HCT116 (cell line): ENCODE results near the gene SP3. TPM values are rescaled to one million over a fixed set of nuclear protein-coding genes. Genes with fewer than 3 reads are reported as not detected.

Experiments used
- ATAC-seq: fragments of 200-7000 bp; cut with Tn5 transposase; 2 replicates; pipeline ENCODE4 v1.9.1; 2020; ENCODE audit warnings: mild to moderate bottlenecking, moderate library complexity
- BruUV-seq: library from RNA; stranded (reverse); fragments of 400-500 nt; replicated peaks from 2 replicates; lab custom pipeline; 2021; lab: Mats Ljungman, UMichigan
- CTCF ChIA-PET: fragments of 300-600 bp; sonication (Branson Sonifier 250); formaldehyde crosslinking; loops from one replicate; lab custom pipeline; 2021; ENCODE audit warnings: antibody characterized with exemption; lab: Charles Lee
- POLR2A ChIA-PET: fragments of 300-600, 350-600 bp; sonication (Branson Sonifier 250); formaldehyde crosslinking; loops from one replicate; lab custom pipeline; 2021; ENCODE audit warnings: antibody characterized with exemption; lab: Charles Lee
- RAD21 ChIA-PET, 2 experiments: fragments of 300-600 bp; sonication (Branson Sonifier 250); formaldehyde crosslinking; loops; one replicate each; lab custom pipeline; 2023; ENCODE audit warnings: low total read pairs in 2 of 2; ENCODE audit not compliant: uncharacterized antibody in 2 of 2, unreplicated experiment in 2 of 2, low non-redundant PET in 1 of 2; lab: Charles Lee
- DNase-seq: peaks from one replicate; pipeline ENCODE4 v3.0.0-alpha.2; 2010; ENCODE audit warnings: low read depth, low spot score
- H2AFZ ChIP-seq: fragments of 200-600 bp; shearing (Covaris generic), sonication (generic); 2 replicates; pipeline ENCODE4 v1.6.1; 2017; ENCODE audit warnings: low read depth, mixed run types, mixed read lengths, antibody characterized with exemption, low read length; ENCODE audit not compliant: poor library complexity, severe bottlenecking
- H3K27ac ChIP-seq: 2 replicates; pipeline ENCODE4 v1.5.1; 2012; ENCODE audit warnings: low read depth, low read length
- H3K27me3 ChIP-seq: fragments of 200-600 bp; sonication (generic); 2 replicates; pipeline ENCODE4 v1.6.1; 2016; ENCODE audit warnings: mixed run types, low read length, mixed read lengths; ENCODE audit not compliant: insufficient read depth
- H3K36me3 ChIP-seq, 2 experiments: fragments of 200-500 bp in 1 of 2; fragments of 200-600 bp in 1 of 2; sonication (Bioruptor generic) in 1 of 2; sonication (generic) in 1 of 2; 2 replicates each; pipeline versions ENCODE4 v1.5.1 to v1.6.1; 2014 to 2016; ENCODE audit warnings: low read length in 2 of 2, inconsistent platforms in 1 of 2, mixed read lengths in 1 of 2, mixed run types in 1 of 2; ENCODE audit not compliant: insufficient read depth in 2 of 2, control insufficient read depth in 1 of 2
- H3K4me1 ChIP-seq, 2 experiments: fragments of 200-600 bp in 1 of 2; sonication (generic) in 1 of 2; 2 replicates each; pipeline versions ENCODE4 v1.5.1 to v1.6.1; 2012 to 2017; ENCODE audit warnings: low read length in 2 of 2, inconsistent platforms in 1 of 2, mild to moderate bottlenecking in 1 of 2, mixed read lengths in 1 of 2, mixed run types in 1 of 2, moderate library complexity in 1 of 2; ENCODE audit not compliant: insufficient read depth in 2 of 2, control insufficient read depth in 1 of 2
- H3K4me2 ChIP-seq: fragments of 200-600 bp; sonication (generic); 2 replicates; pipeline ENCODE4 v1.6.1; 2017; ENCODE audit warnings: mixed run types, low read length, mixed read lengths
- H3K4me3 ChIP-seq, 2 experiments: fragments of 200-600 bp in 1 of 2; sonication (generic) in 1 of 2; replicated peaks in 1 of 2; 2 replicates each; pipeline ENCODE4 v1.5.1; 2011 to 2016; ENCODE audit warnings: low read length in 2 of 2, control low read depth in 1 of 2, low read depth in 1 of 2, mild to moderate bottlenecking in 1 of 2, mixed read lengths in 1 of 2, mixed run types in 1 of 2
- H3K79me2 ChIP-seq: fragments of 200-600 bp; sonication (generic); 2 replicates; pipeline ENCODE4 v1.6.1; 2017; ENCODE audit warnings: mild to moderate bottlenecking, mixed run types, low read length, moderate library complexity, mixed read lengths; ENCODE audit not compliant: insufficient read depth
- H3K9ac ChIP-seq: fragments of 200-600 bp; sonication (generic); 2 replicates; pipeline ENCODE4 v1.6.1; 2016; ENCODE audit warnings: low read length, mixed read lengths
- H3K9me2 ChIP-seq: fragments of 200-600 bp; sonication (generic), shearing (Covaris generic); 2 replicates; pipeline ENCODE4 v1.6.1; 2017; ENCODE audit warnings: mixed run types, mild to moderate bottlenecking, moderate library complexity; ENCODE audit not compliant: insufficient read depth
- H3K9me3 ChIP-seq, 2 experiments: fragments of 200-500 bp in 1 of 2; fragments of 200-600 bp in 1 of 2; sonication (Bioruptor generic) in 1 of 2; sonication (generic) in 1 of 2; 2 replicates each; pipeline ENCODE4 v1.6.1; 2014 to 2017; ENCODE audit warnings: low read length in 2 of 2, mixed read lengths in 2 of 2, inconsistent platforms in 1 of 2, low read depth in 1 of 2, mild to moderate bottlenecking in 1 of 2, mixed run types in 1 of 2, moderate library complexity in 1 of 2; ENCODE audit not compliant: control insufficient read depth in 1 of 2, insufficient read depth in 1 of 2
- H4K20me1 ChIP-seq: fragments of 200-600 bp; sonication (generic), shearing (Covaris generic); 2 replicates; pipeline ENCODE4 v1.6.1; 2017; ENCODE audit warnings: mixed run types, mild to moderate bottlenecking, moderate library complexity; ENCODE audit not compliant: insufficient read depth
- CBX3 ChIP-seq: IDR thresholded peaks from 2 replicates; pipeline ENCODE4 v1.6.1; 2012; ENCODE audit warnings: low read depth
- CTCF ChIP-seq, 3 experiments: fragments of 200-600 bp in 1 of 3; sonication (generic) in 1 of 3; IDR thresholded peaks in 2 of 3; conservative IDR thresholded peaks in 1 of 3; 2 replicates each; pipeline ENCODE4 v1.5.1; 2012 to 2017; ENCODE audit warnings: low read depth in 2 of 3, low read length in 2 of 3, antibody characterized with exemption in 1 of 3, borderline replicate concordance in 1 of 3, control low read depth in 1 of 3, mild to moderate bottlenecking in 1 of 3, mixed read lengths in 1 of 3, mixed run types in 1 of 3, moderate library complexity in 1 of 3; ENCODE audit not compliant: insufficient read depth in 1 of 3
- EGR1 ChIP-seq: IDR thresholded peaks from 2 replicates; pipeline ENCODE4 v1.6.1; 2012; ENCODE audit warnings: low read depth
- ELF1 ChIP-seq: IDR thresholded peaks from 2 replicates; pipeline ENCODE4 v1.6.1; 2012; ENCODE audit warnings: low read depth, borderline replicate concordance
- EZH2phosphoT487 ChIP-seq: fragments of 200-600 bp; IDR thresholded peaks from 2 replicates; pipeline ENCODE4 v1.6.1; 2018; ENCODE audit warnings: antibody characterized with exemption, borderline replicate concordance
- JUND ChIP-seq: IDR thresholded peaks from 2 replicates; pipeline ENCODE4 v1.6.1; 2012
- POLR2A ChIP-seq: IDR thresholded peaks from 2 replicates; pipeline ENCODE4 v1.7.0; 2011; ENCODE audit warnings: borderline replicate concordance; ENCODE audit not compliant: insufficient read depth, insufficient read length; ENCODE audit errors: extremely low read depth
- POLR2AphosphoS5 ChIP-seq: IDR thresholded peaks from 2 replicates; pipeline ENCODE4 v1.6.1; 2011; ENCODE audit warnings: mild to moderate bottlenecking, low read depth, low read length, moderate library complexity
- RAD21 ChIP-seq: IDR thresholded peaks from 2 replicates; pipeline ENCODE4 v1.6.1; 2012; ENCODE audit warnings: low read depth, mild to moderate bottlenecking
- SIN3A ChIP-seq: IDR thresholded peaks from 2 replicates; pipeline ENCODE4 v1.6.1; 2012; ENCODE audit warnings: low read depth
- SRF ChIP-seq: IDR thresholded peaks from 2 replicates; pipeline ENCODE4 v1.6.1; 2012; ENCODE audit warnings: low read depth
- TCF7L2 ChIP-seq: IDR thresholded peaks from 2 replicates; pipeline ENCODE4 v1.7.0; 2011; ENCODE audit warnings: borderline replicate concordance, inconsistent platforms; ENCODE audit not compliant: insufficient read depth, insufficient read length; ENCODE audit errors: extremely low read depth
- YY1 ChIP-seq: IDR thresholded peaks from 2 replicates; pipeline ENCODE4 v1.6.1; 2011; ENCODE audit warnings: low read length, low read depth, moderate library complexity, mild to moderate bottlenecking; ENCODE audit not compliant: insufficient replicate concordance; ENCODE audit errors: extremely low read depth
- ZFX ChIP-seq: fragments of 450-650 bp; IDR thresholded peaks from 2 replicates; pipeline ENCODE4 v1.6.1; 2017
- intact Hi-C: fragments of 100-400 bp; cut with micrococcal nuclease; formaldehyde crosslinking; loops from 2 replicates; pipeline ENCODE4 v1.10.0; 2022
- total RNA-seq: library from RNA; stranded (reverse); gene quantifications from one replicate; pipeline ENCODE4 v1.2.1, GENCODE V29; 2021; ENCODE audit not compliant: unreplicated experiment
- TF ChIP-seq, protein P1 (sequence below): IDR thresholded peaks from 2 replicates; pipeline ENCODE4 v1.6.1; 2012

The SP3 gene
- total RNA-seq, 1 experiment from 2014 or later = 98.0 TPM

GRCh38 chr2:173924285-173924684, 40.9 kb downstream of the SP3 start:
- Histone ChIP-seq H3K27me3 (no peaks in the 10 kb centered on the region), H2AFZ (no peak overlapping the region), H3K9me3 (no peaks in the 10 kb centered on the region), H3K36me3 (peaks cover 0 to 5% of the 10 kb centered on the region in 2 experiments; a peak in 1 of 4 replicates), H3K9ac (no peak overlapping the region), H3K4me3 (no peak overlapping the region), H3K27ac (no peak overlapping the region), H4K20me1 (peaks cover 33% of the 10 kb centered on the region; the same call in 1 of the 2 replicates), H3K4me2 (no peak overlapping the region), H3K9me2 (no peaks in the 10 kb centered on the region), H3K79me2 (peaks cover 100% of the 10 kb centered on the region), H3K4me1 (no peaks in the 10 kb centered on the region)
- TF ChIP-seq SRF = no peak
- TF ChIP-seq, protein P1, sequence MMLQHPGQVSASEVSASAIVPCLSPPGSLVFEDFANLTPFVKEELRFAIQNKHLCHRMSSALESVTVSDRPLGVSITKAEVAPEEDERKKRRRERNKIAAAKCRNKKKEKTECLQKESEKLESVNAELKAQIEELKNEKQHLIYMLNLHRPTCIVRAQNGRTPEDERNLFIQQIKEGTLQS = no peak
- no peak for TF ChIP-seq CTCF (IDR thresholded peaks at IDR 0.05 in 2 of 3, conservative IDR thresholded peaks at IDR 0.05 in 1 of 3; ENCODE audit: borderline replicate concordance in 1 of 3, insufficient read depth in 1 of 3, low read depth in 2 of 3, low read length in 2 of 3)
- TF ChIP-seq EGR1 = no peak
- TF ChIP-seq POLR2A = no peak
- TF ChIP-seq ZFX = no peak
- TF ChIP-seq CBX3 = no peak
- TF ChIP-seq POLR2AphosphoS5 = no peak
- no peak for TF ChIP-seq SIN3A
- TF ChIP-seq RAD21 = no peak
- TF ChIP-seq ELF1 = no peak
- no peak for TF ChIP-seq TCF7L2
- TF ChIP-seq EZH2phosphoT487 = no peak
- no peak for TF ChIP-seq YY1
- TF ChIP-seq JUND = no peak
- ChIA-PET POLR2A (no interaction called here), CTCF (no interaction called here), RAD21 (no interaction called here)
- intact Hi-C loops = no loop called here
- DNase-seq (no peak), ATAC-seq (no peak)
- BruUV-seq = no TSS peak
